WERI-Rb-1 (cell line): ENCODE results near the gene SOD2.
"Not testable (repeated sequence)": the region's sequence is repeated elsewhere in the genome, so short reads cannot be mapped to it uniquely, and the experiment has no call there.

Experiments used
- DNase-seq: peaks from one replicate; pipeline ENCODE4 v3.0.0-alpha.2; 2020
- H3K27ac ChIP-seq: fragments of 250-450 bp; sonication (Bioruptor Pico); 2 replicates; pipeline ENCODE4 v1.5.1; 2020; ENCODE audit warnings: mild to moderate bottlenecking, moderate library complexity
- H3K27me3 ChIP-seq: fragments of 250-450 bp; sonication (Bioruptor Pico); 2 replicates; pipeline ENCODE4 v1.5.1; 2021; ENCODE audit warnings: mild to moderate bottlenecking, low read depth, moderate library complexity; ENCODE audit not compliant: insufficient read depth, severe bottlenecking
- H3K36me3 ChIP-seq: fragments of 250-450 bp; sonication (Bioruptor Pico); 2 replicates; pipeline ENCODE4 v1.5.1; 2020; ENCODE audit warnings: mild to moderate bottlenecking, moderate library complexity
- H3K4me3 ChIP-seq: 2 replicates; pipeline ENCODE4 v1.5.1; 2011; ENCODE audit warnings: low read depth, mild to moderate bottlenecking, control low read depth, low read length
- H3K9me3 ChIP-seq: fragments of 250-450 bp; sonication (Bioruptor Pico); 2 replicates; pipeline ENCODE4 v1.5.1; 2021; ENCODE audit warnings: mild to moderate bottlenecking, moderate library complexity; ENCODE audit not compliant: severe bottlenecking
- CTCF ChIP-seq: IDR thresholded peaks from 2 replicates; pipeline ENCODE4 v1.5.1; 2011; ENCODE audit warnings: low read depth, mild to moderate bottlenecking, control low read depth, inconsistent platforms, low read length

SOD2 gene

GRCh38 chr6:159692303-159693127, 526 bp downstream of the SOD2 start:
- Histone ChIP-seq H3K9me3 (no peaks in the 10 kb centered on the region), H3K36me3 (peaks cover 18% of the 10 kb centered on the region), H3K27me3 (no peaks in the 10 kb centered on the region), H3K27ac (peak overlapping the region; percentile 97), H3K4me3 (peak overlapping the region; percentile 81)
- DNase-seq: peak; percentile 40
- no peak for TF ChIP-seq CTCF

DNA sequence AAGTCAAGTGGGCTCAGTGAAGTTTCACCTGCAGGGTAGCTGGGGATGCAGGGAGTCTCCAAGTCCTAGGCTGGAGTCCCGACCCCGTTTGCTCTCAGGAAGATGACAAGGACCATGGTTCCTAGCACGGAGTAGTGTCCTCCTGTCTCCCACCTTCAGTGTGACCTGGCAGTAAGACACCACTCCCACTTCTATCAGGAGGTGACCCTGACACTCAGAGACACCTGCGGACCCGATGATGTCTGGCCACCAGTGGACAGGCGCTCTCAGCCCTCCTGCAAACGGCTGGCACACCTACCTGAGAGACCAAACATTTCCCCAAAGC, 1.1 kb downstream of the SOD2 start:
- H3K36me3 ChIP-seq: peaks cover 23% of the 10 kb centered on the region
- DNase-seq: no peak
- no peak overlapping the region for H3K27ac ChIP-seq
- TF ChIP-seq CTCF: no peak
- peak overlapping the region; percentile 81 for H3K4me3 ChIP-seq
- no peaks in the 10 kb centered on the region for H3K27me3 ChIP-seq
- no peaks in the 10 kb centered on the region for H3K9me3 ChIP-seq

DNA sequence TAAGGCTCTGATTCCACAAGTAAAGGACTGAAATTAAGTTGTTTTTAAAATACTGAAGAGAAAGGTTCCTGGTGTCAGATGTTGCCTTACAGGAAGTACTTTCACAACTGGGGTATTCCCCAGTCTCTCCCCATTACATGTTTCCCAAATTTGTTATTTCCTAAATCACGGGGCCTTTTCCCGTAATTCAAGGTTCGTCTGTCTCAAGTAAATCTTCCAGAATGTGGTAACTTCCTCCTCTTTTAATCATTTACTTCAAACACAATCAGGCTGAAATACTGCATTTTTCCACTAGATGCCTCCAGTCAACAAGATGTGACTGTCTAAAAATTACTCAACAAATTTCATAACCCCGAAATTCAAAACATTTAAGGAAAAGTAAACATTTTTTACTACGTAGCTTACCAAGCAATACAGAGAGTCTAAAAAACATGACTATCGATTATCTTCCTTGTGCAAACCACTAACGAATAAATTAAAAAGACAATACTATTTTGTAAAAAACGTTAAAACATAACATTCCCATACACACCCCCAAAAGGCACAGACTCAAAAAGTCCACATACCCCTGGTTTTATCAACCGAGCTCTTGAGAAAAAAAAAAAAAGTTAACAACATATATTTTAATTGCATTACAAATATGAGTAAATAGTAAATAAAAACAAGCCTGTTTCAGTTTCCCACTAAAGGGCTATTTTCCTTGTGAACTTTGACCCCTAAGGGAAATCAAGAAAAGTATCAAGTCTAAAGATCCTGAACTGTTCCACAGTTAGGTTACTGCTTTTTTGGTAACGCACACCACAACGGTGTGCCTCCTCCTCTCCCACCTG, 1.7 kb downstream of the SOD2 start:
- H3K27ac ChIP-seq: no peak overlapping the region
- H3K27me3 ChIP-seq: no peaks in the 10 kb centered on the region
- H3K9me3 ChIP-seq: no peaks in the 10 kb centered on the region
- H3K36me3 ChIP-seq: peaks cover 28% of the 10 kb centered on the region
- peak; percentile 33; the same call in 1 of the 2 replicates for TF ChIP-seq CTCF
- DNase-seq: no peak
- peak overlapping the region; percentile 81 for H3K4me3 ChIP-seq

DNA sequence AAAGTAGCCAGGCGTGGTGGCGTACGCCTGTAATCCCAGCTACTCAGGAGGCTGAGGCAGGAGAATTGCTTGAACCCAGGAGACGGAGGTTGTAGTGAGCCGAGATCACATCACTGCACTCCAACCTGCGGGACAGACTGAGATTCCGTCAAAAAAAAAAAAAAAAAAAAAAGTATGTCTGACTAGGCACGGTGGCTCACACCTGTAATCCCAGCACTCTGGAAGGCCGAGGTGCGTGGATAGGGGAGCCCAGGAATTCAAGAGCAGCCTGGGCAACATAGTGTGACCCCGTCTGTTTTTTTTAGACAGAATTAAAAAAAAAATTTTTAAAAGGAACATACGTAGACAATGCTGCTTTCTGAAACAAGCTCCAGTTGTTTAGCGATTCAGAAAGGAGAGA, 2.9 kb downstream of the SOD2 start:
- DNase-seq, H3K27me3 ChIP-seq, H3K27ac ChIP-seq, H3K9me3 ChIP-seq, H3K4me3 ChIP-seq: not testable (repeated sequence)
- peaks cover 40% of the 10 kb centered on the region for H3K36me3 ChIP-seq

GRCh38 chr6:159689001-159689400, 4.0 kb downstream of the SOD2 start:
- DNase-seq: no peak
- Histone ChIP-seq H3K36me3 (peaks cover 48% of the 10 kb centered on the region), H3K4me3 (no peak overlapping the region), H3K27me3 (no peaks in the 10 kb centered on the region), H3K9me3 (no peaks in the 10 kb centered on the region), H3K27ac (no peak overlapping the region)
- TF ChIP-seq CTCF: no peak

- H3K36me3 ChIP-seq: peaks cover 54% of the 10 kb centered on the region
- no peak for DNase-seq
- no peak overlapping the region for H3K4me3 ChIP-seq
- TF ChIP-seq CTCF: no peak
- no peaks in the 10 kb centered on the region for H3K27me3 ChIP-seq
- H3K27ac ChIP-seq: no peak overlapping the region
- H3K9me3 ChIP-seq: no peaks in the 10 kb centered on the region
Measured at GRCh38 chr6:159688266-159688905, 4.7 kb downstream of the SOD2 start.
